NCI-H146 (cell line): ENCODE data around the gene LNX1.

ENCODE experiments used
- DNase-seq: peaks from one replicate; lab custom pipeline; 2025; lab: John Stamatoyannopoulos, UW

Gene LNX1

DNA sequence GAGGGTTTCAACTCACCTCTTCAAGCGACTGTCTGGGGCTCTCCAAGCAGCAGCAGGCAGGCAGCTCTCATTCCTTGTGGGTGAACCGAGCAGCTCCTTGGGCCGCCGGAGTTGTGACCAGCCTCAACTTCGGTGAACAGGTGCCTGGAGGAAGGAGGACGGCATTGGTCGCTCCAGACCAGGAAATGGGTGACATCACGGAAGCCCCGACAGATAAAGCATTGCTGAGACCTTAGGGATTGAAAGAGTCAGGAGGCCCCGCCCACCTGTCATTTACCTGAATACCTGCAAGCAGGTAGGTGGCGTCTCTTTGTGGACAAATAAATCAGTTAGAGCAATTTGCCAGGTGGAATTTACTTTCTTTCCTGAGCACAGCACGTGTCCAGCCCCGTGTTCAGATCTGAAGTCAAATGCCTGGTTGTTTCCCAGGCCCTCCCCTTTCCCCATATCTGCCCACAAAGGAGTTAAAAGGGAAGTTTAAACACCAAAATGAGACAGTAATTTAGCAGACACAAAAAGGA lies at the start of gene LNX1:
Gene LNX1 (minus strand): TSS at position 115 of the 521 bp plus-strand sequence. CDS start 17,484 bp downstream, outside the sequence.
- peak; percentile 100 for DNase-seq

DNA sequence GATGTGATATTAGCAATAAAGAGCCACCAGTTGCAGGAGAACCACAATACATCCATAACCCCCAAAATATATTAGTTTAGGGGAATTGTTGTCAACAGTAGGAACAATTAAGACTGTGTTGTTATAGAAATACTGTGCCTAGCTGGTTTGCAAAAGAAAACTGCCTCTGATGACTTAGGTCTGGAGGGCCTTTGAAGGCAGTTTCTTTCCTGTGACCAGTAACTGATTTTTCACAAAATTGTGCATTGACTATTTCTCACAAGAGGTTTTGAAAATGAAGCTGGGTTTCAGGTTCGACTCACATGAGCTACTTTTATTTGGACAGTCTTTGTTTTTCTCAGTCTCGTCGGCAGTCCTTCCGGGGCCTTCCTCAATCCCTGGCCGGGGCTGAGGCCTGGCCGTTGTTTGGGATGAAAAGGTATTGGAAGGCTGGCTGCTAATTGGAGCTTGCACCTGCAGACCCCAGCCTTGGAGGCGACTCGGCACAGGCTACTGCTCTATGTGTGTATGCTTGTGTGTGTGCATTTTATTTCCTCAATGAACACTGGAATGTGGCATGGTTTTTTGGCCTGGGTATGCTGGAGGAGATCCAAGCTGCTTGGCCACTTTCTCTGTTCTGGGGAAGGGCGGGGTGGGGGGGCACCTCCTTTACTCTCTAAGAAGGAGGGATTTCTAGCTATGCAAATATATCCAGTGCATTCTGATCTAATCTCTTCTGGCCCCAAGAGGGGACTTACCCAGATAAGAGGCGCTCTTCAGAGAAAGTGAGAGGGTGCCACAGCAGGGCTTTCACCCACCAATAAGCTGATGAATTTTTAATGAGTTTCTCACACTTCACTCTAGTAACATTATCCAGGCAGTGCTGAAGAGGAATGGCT lies 49.5 kb upstream of the LNX1 start:
- peak; percentile 40 for DNase-seq

DNA sequence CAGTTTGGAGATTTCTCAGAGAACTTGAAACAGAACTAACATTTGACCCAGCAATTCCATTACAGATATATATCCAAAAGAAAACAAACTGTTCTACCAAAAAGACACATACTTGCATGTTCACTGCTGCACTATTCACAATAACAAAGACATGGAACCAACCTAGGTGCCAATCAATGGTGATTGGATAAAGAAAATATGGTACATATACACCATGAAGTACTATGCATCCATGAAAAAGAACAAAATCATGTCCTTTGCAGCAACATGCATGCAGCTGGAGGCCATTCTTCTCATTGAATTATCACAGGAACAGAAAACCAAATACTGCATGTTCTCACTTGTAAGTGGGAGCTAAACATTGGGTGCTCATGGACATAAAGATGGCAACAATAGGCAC lies 47.6 kb upstream of the LNX1 start:
- no peak for DNase-seq

DNA sequence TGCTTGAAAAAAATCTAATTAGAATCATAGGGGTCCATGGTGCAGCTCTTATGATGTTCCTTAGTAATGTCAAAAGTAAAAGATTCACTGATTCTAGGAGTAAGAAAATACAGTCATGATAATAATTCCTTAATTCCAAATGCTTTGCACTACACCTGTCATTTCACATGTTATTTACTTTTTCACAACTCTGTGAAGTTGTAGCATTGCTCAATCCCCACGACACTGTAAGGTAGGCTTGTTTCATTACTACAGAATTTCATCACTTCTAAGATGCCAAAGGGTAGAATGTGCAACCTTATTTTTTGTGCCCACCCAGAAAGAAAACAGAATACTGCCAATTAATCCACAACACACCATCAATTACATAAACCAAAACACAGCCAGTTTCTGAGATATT lies 46.1 kb upstream of the LNX1 start:
- DNase-seq = no peak

DNA sequence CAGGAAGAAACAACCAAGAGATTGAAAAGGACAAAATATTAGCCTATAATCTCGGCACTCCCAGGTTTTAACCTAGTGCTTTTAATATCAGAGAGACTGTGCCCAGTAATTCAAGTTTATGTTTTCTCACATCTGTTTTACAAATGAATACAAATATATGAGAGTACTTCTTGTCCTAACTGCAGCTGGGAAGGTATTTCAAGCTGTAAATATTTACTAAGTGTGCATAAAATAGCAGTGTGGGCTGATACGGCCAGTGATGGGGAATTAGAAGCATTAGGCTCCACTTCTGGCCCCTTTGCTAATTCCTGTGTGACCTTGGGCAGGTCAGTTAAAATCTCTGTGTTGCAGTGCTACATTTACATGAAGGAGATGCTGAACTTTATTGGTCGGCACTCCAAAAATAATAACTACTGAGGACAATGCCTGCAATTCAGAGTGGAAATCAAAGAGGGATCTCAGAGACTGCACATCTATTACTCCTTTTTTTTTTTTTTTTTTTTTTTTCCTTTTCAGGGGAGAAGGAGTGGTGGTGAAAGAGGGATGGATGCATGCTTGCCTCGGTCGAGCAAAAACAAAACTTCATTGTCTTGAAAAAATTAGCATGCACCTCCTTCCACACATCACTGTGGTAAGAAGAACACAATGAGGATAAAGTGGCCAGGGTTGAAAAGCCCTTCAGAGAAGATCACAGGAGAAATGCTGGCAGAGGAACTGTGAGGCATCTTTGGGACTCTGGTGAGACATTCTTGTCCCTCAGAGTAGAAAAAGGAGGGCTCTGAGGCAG lies 44.6 kb upstream of the LNX1 start:
- no peak for DNase-seq

DNA sequence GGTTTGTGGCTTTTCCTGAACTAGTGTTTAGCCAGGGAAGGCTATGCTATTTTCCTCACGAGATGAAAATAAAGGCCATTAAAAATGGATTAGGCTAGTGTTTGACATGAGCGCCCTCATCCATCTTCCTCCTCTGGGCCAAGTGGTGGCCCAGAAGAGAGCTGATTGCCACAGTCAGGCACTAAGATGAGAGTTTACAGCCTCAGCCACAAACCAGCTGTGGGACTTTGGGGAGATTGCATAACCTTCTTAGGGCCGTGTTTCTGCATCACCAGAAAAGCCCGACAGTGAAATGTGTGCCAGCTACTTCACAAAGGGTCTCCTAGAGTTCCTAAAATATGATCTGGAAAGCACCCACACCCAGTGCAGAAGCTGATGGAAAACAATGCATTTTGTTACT lies 42.3 kb upstream of the LNX1 start:
- no peak for DNase-seq

DNA sequence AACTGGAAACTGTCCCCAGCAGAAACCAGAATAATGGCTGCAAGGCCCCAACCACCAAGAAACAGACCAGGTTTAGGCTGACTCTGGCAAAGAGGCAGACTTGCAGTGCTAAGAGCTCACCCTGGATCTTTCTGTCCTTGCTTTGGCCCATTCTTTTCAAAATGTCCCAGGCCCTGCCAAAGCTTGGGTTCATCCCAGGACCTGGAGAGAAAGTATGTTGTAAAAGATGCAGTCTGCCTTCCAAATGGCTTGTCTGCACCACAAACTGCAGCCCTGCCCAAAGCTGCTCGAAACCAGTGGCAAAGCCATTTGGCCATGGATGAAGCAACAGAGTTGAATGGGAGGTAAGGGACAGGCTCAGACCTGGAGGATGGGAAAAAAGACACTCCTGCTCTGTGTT lies 38.0 kb upstream of the LNX1 start:
- no peak for DNase-seq

DNA sequence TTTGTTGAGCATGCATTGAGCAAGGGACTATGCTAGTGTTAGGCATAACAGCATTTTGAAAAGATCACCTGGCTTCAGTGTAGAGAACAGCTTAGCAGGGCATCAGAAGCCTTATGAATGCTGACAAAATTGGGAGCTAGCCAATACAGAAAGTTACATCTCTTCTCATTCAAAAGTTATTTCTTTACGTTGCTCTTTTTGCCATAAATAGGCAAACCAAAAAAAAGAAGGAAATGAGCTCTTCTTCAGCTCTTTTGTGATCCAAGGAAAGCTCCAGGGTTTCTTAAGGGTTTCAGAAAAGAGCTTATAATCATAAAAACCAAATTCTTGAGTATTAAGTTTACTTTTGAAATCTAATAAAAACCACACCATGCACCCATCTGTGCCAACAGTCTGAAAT lies 35.2 kb upstream of the LNX1 start:
- no peak for DNase-seq

DNA sequence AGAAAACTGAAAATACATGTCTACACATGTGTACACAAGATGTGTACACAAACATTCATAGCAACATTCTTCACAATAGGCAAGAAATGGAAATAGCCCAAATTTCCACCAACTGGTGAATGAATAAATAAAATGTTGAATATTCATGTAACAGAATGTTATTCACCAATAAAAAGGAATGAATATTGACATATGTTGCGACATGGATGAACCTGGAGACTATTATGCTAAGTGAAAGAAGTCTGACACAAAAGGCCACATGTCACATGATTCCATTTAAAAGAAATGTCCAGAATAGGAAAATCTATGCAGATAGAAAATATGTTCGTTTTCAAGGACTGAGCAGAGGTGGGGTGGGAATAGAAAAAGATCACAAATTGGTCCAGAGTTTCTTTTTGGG lies 34.6 kb upstream of the LNX1 start:
- DNase-seq = no peak

DNA sequence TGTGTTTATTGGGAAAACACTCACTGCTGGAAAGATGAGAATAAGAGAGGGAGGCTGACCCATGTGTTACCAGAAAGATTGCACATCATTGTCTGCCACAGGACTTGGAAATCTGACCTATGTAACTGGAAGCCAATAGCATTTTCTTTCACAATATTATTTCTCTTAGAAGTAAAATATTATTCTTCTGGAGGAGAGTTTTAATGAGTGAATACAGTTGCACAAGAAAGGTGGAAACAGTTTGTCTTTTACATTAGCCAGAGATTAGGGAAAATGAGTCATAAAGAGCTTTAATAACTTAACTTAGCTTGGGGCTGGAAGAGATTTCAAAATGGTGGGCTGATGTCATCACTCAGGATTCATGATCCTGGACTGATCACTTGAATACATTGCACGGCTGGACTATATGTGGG lies 31.5 kb upstream of the LNX1 start:
- DNase-seq = no peak

DNA sequence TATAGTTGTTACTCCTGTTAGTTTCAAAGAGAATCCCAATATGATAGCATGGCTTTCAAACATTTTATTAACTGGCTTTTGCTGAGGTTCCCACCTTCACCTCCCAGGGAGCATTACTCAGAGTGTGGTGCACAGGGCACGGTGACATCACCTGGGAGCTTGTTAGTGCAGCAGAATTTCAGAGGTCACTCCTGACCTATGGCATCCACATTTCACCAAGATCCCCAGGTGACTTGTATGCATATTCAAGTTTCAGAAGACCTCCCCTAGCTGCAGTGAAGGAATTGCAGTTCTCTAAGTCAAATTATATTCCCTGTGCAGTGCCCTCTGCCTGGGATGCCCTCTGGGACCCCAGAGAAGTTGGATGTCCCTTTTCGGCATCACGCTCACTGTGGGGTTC lies 29.7 kb upstream of the LNX1 start:
- DNase-seq = no peak

DNA sequence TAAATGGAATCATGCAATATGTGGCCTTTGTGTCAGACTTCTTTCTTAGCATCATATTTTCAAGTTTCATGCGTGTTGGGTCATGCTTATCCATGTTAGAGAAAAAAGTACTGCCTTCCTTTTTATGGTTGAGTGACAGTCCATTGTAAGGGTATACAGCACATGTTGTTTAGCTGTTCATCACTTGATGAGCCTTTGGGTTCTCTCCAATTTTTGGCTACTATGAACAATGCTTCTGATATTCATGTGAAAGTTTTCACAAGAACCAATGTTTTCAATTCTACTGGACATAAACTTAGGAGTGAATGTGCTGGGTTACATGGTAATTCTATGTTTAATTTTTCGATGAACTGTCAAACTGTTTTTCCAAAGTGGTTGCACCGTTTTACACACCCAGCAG lies 28.1 kb upstream of the LNX1 start:
- DNase-seq = no peak

DNA sequence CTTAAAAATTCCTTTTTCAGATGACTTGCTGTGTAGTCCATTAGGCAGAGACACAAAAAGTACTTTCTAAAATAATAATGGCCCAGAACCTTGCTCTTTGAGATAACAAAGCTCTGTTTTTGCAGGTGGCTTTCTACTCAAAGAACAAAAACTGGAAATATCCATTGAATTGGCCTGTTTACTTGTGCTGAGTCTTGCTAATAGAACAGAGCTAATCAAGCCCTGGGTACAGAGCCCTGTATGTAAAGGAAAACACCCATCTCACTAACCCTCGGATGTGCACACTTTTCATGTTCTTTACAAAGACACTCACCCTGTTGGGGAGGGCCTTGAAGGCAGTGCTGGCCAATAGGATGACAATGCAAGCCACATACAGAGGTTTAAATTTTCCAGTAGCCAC lies 27.0 kb upstream of the LNX1 start:
- peak; percentile 55 for DNase-seq

DNA sequence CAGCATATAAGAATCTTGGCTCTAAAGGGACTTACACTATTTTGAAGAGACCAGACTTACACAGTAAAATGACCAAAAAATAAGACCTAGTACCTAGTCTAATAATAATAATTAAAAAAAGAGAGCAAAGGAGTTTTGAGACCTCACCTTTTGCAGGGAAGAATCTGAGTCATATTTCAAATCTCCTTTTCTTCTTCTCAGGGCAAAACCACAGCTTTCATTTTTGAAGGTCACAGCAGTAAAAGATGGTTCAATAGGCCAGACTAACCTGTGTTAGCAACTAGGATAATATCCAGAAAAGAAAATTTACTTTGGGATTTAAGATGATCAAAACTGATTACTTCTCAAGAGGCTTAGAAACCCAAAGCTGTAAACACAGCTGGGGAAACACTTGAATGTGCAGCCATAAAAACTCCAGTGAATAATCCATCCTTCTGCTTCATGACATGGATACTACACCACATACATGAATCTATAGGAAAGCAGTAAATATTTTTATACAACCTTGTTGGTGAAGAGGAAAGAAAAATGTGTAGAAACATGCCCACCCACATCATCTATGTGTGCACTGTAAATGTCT lies 25.9 kb upstream of the LNX1 start:
- no peak for DNase-seq

DNA sequence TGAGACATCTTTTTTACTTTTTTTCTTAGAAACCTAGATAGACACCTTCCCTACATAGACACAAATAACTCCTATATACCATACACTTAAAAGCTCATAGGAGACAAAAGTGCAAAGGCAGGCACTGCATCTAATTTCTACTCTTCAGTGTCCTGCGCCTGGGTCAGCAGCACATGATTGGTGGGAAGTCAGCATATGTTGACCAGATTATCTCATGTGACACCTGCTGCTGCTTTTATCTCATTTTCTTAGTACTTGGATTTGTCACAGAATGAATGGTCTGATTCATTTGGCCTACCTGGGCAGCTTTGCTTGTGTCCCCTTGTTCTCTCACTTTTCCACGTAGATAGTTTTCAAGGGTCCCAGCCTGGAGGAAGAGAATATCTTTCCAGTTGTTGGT lies 24.9 kb upstream of the LNX1 start:
- peak; percentile 10 for DNase-seq

DNA sequence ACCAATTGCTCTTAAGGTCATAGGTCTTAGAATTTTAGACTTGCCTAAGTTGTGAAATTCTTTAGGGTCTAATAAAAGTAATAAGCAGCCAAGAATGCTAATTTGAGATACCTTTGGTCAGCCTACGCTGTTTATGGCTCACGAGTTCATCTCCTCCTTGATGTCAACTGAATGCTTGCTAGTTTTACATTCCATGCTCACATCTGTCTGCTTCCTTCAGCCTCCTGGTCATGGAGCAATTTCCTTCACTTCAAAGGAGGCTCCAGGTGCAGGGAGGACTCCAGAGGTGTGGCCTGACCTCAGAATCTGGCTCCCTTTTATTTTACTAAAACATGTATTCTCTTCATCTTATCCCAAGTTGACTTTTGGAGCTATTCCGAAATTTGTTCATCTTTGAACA lies 23.3 kb upstream of the LNX1 start:
- peak; percentile 70 for DNase-seq

DNA sequence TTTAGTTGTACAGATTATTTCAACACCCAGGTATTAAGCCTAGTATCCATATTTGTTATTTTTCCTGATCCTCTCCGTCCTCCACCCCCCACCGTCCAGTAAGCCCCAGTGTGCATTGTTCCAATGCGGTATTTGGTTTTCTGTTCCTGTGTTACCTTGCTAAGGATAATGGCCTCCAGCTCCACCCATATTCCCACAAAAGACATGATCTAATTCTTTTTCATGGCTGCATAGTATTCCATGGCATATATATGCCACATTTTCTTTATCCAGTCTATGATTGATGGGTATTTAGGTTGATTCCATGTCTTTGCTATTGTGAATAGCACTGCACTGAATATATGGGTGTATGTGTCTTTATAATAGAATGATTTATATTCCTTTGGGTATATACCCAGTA lies 22.1 kb upstream of the LNX1 start:
- DNase-seq = no peak

DNA sequence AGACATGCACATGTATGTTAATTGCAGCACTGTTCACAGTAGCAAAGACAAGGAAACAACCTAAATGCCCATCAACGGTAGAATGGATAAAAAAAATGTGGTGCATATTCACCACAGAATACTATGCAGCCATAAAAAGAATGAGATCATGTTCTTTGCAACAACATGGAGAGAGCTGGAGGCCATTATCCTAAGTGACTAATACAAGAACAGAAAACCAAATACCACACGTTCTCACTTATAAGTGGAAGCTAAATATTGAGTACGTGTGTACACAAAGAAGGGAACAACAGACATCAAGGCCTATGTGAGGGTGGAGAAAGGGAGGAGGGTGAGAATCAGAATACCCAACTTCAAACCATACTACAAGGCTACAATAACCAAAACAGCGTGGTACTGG lies 17.4 kb upstream of the LNX1 start:
- no peak for DNase-seq

DNA sequence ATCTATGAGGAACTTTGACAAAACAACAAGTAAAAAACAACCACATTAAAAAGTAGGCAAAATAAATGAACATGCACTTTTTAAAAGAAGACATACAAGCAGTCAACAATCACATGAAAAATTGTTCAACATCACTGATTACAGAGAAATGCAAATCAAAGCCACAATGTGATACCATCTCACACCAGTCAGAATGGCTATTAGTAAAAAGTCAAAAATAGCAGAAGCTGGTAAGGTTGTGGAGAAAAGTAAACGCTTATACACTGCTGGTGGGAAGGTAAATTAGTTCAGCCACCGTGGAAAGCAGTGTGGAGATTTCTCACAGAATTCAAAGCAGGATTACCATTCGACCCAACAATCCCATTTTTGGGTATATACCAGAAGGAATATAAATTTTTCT lies 17.0 kb upstream of the LNX1 start:
- no peak for DNase-seq

DNA sequence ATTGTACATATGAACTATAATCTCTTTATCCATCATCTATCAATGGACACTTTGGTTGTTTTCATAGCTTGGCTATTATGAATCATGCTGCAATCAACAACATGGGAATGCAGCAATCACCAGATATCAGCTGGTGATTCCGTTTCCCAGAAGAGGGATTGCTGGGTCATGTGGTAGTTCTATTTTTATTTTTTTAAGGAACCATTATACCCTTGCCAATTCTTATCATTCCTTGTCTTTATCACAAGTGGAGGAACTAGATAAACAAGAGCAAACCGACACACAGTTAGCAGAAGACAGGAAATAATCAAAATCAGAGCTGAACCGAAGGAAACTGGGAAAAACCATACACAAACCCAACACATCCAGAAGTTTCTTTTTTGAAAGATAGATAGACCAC lies 14.5 kb upstream of the LNX1 start:
- no peak for DNase-seq

DNA sequence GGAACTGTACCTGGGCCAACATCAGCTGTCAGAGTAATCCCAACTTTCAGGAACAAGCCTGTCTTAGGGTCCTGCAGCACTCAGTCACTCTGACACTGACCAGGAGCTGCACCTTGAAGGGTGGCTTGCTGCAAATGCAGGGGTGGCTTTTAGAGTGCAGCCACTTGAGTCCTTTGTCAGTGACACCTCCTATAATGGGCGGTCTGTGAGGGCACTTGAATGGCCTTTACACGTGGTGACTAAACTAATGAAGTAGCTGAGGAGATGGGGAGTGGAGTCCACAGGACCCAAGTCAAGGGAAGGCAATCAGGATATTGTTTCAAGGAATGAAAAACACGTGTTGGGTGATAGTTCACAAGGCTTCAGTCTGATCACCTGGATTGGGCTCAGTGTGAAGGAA lies 11.1 kb upstream of the LNX1 start:
- DNase-seq = no peak

DNA sequence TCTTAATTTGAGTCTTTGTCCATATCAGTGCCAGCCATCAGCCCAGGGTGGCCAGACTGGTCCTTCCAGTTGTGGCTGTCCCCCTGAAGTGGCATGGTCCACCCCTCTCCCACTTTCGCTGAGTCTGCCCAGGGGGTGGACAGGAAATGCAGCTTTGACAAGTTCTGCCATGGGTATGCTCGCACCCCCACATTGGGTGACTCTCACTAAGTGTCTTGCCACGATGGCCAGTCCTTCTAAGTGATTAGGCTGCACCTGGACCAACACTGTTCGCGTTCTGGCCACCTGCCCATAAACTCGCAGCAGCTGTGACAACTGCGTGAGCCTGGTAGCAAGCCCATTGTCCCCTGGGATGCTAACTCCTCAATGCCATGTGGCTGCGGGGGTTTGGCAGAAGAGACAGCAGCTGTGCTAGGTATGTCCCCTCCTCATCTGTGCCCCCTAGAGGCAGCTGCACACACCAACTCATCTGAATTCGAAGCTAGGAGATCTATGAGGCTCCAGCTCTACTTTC lies 10.0 kb upstream of the LNX1 start:
- peak; percentile 98 for DNase-seq

DNA sequence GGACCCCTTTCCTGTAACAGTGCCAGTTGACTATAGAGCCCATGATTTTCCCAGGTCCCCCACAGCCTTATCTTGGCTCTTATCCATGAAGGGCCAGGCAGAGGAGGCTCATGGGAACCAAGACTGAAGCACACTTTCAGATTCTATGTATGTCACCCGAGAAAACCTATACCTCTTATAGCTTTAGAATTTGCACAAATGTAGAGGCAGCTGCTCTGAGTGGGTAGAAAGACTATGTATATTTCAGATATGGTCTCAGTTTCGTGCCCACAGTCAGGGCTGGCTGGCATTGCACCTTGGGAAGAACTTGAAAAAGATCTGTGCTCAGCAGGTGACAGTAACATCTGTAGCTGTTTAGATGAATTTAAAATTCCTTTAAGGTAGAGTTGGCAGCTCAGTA lies 8.3 kb upstream of the LNX1 start:
- no peak for DNase-seq
